Endothelial cell of umbilical vein (primary cell): ENCODE data around the gene LCN15. TPM values are rescaled to one million over a fixed set of nuclear protein-coding genes. Genes with fewer than 3 reads are reported as not detected.

Experiments used
- microRNA-seq: library from miRNA; unstranded; fragments of <30 nt; microRNA quantifications from one replicate; pipeline ENCODE4 v1.2.0, GENCODE V29; 2021; ENCODE audit warnings: borderline number of aligned reads, borderline replicate concordance
- polyA plus RNA-seq, 4 experiments: library from polyadenylated mRNA; depleted of rRNA in 3 of 4; stranded (reverse) in 3 of 4; unstranded in 1 of 4; fragments of >200 nt; gene quantifications; 2 replicates each; pipeline versions ENCODE4 v1.2.1 to v1.2.3, GENCODE V29; 2011 to 2012; ENCODE audit warnings: missing spikeins in 1 of 4
- small RNA-seq: library from RNA; depleted of rRNA; stranded (forward); fragments of <200 nt; gene quantifications from one replicate; pipeline ENCODE3, GENCODE V24; 2012; ENCODE audit warnings: low replicate concordance, low read depth; ENCODE audit not compliant: insufficient read depth, insufficient read length
- total RNA-seq: library from RNA; stranded (reverse); gene quantifications from 2 replicates; pipeline ENCODE4 v1.2.3, GENCODE V29; 2021

The LCN15 gene
- total and polyA plus RNA-seq, 2 donors (not counting 3 experiments of a cell fraction or from before 2014, with no cell fraction given), result not detected

Small RNA genes within 50 kb of the gene (microRNA-seq; reads per million reads assigned to microRNA genes)
- not detected for gene MIR6722

Small RNA genes within 50 kb of the gene (small RNA-seq; reads per million reads assigned to genes)
- gene AL355987.2, result not detected
- not detected for gene ATP6V1G1P3
- not detected for gene MIR6722

Other genes starting within 250 kb of the LCN15 start
- 153 and 161 TPM in 2 replicates for gene NOTCH1, start 218.5 kb downstream of the LCN15 start, total RNA-seq
- gene NOTCH1, start 218.5 kb downstream of the LCN15 start, polyA plus RNA-seq, result 27.0 and 31.7 TPM in 2 replicates
- 1,042 and 1,043 TPM in 2 replicates for gene EGFL7, start 101.6 kb downstream of the LCN15 start, total RNA-seq
- 1,377 and 1,605 TPM in 2 replicates for gene EGFL7, start 101.6 kb downstream of the LCN15 start, polyA plus RNA-seq
- gene AGPAT2, start 77.1 kb downstream of the LCN15 start, total RNA-seq, result 43.0 and 45.5 TPM in 2 replicates
- 55.3 and 72.1 TPM in 2 replicates for gene AGPAT2, start 77.1 kb downstream of the LCN15 start, polyA plus RNA-seq
- 242 and 253 TPM in 2 replicates for gene DIPK1B, start 51.9 kb downstream of the LCN15 start, total RNA-seq
- 441 and 642 TPM in 2 replicates for gene DIPK1B, start 51.9 kb downstream of the LCN15 start, polyA plus RNA-seq
- not detected in 2 replicates for gene LCN10, start 21.6 kb downstream of the LCN15 start, total RNA-seq
- gene LCN10, start 21.6 kb downstream of the LCN15 start, polyA plus RNA-seq, result not detected in 2 replicates
- gene LCN6, start 16.0 kb downstream of the LCN15 start, total RNA-seq, result not detected in 2 replicates
- 0.17 TPM in 1 of 2 replicates, not detected in the other for gene LCN6, start 16.0 kb downstream of the LCN15 start, polyA plus RNA-seq
- gene LCN8, start 6.3 kb downstream of the LCN15 start, total RNA-seq, result not detected in 2 replicates
- not detected in 2 replicates for gene LCN8, start 6.3 kb downstream of the LCN15 start, polyA plus RNA-seq
- gene TMEM141, start 26.8 kb upstream of the LCN15 start, total RNA-seq, result 43.2 and 44.9 TPM in 2 replicates
- gene TMEM141, start 26.8 kb upstream of the LCN15 start, polyA plus RNA-seq, result 129 and 146 TPM in 2 replicates
- 0.37 TPM in 1 of 2 replicates, not detected in the other for gene CCDC183, start 31.8 kb upstream of the LCN15 start, total RNA-seq
- 0.50 and 0.60 TPM in 2 replicates for gene CCDC183, start 31.8 kb upstream of the LCN15 start, polyA plus RNA-seq
- 112 TPM in 2 replicates for gene RABL6, start 43.4 kb upstream of the LCN15 start, total RNA-seq
- gene RABL6, start 43.4 kb upstream of the LCN15 start, polyA plus RNA-seq, result 60.8 and 61.3 TPM in 2 replicates
- gene AJM1, start 78.0 kb upstream of the LCN15 start, total RNA-seq, result 1.3 and 1.7 TPM in 2 replicates
- 0.30 and 0.32 TPM in 2 replicates for gene AJM1, start 78.0 kb upstream of the LCN15 start, polyA plus RNA-seq
- gene PHPT1, start 84.9 kb upstream of the LCN15 start, total RNA-seq, result 139 and 165 TPM in 2 replicates
- 319 and 376 TPM in 2 replicates for gene PHPT1, start 84.9 kb upstream of the LCN15 start, polyA plus RNA-seq
- gene MAMDC4, start 87.8 kb upstream of the LCN15 start, total RNA-seq, result 7.2 and 7.7 TPM in 2 replicates
- 3.6 and 4.7 TPM in 2 replicates for gene MAMDC4, start 87.8 kb upstream of the LCN15 start, polyA plus RNA-seq
- 356 and 388 TPM in 2 replicates for gene EDF1, start 101.8 kb upstream of the LCN15 start, total RNA-seq
- gene EDF1, start 101.8 kb upstream of the LCN15 start, polyA plus RNA-seq, result 411 and 478 TPM in 2 replicates
- 21.5 and 23.1 TPM in 2 replicates for gene TRAF2, start 122.0 kb upstream of the LCN15 start, total RNA-seq
- gene TRAF2, start 122.0 kb upstream of the LCN15 start, polyA plus RNA-seq, result 10.3 and 10.9 TPM in 2 replicates
- 95.6 and 97.3 TPM in 2 replicates for gene FBXW5, start 180.2 kb upstream of the LCN15 start, total RNA-seq
- gene FBXW5, start 180.2 kb upstream of the LCN15 start, polyA plus RNA-seq, result 151 and 209 TPM in 2 replicates
- 1.4 and 1.9 TPM in 2 replicates for gene C8G, start 180.7 kb upstream of the LCN15 start, total RNA-seq
- 0.47 and 0.70 TPM in 2 replicates for gene C8G, start 180.7 kb upstream of the LCN15 start, polyA plus RNA-seq
- gene LCN12, start 187.8 kb upstream of the LCN15 start, total RNA-seq, result 0.35 TPM in 1 of 2 replicates, not detected in the other
- 0.52 and 0.62 TPM in 2 replicates for gene LCN12, start 187.8 kb upstream of the LCN15 start, polyA plus RNA-seq
- gene PTGDS, start 213.0 kb upstream of the LCN15 start, total RNA-seq, result not detected in 2 replicates
- gene PTGDS, start 213.0 kb upstream of the LCN15 start, polyA plus RNA-seq, result not detected in 2 replicates
- not detected in 2 replicates for gene LCNL1, start 218.5 kb upstream of the LCN15 start, total RNA-seq
- gene LCNL1, start 218.5 kb upstream of the LCN15 start, polyA plus RNA-seq, result not detected in 2 replicates
- 35.0 and 38.7 TPM in 2 replicates for gene PAXX, start 227.9 kb upstream of the LCN15 start, total RNA-seq
- 34.0 and 49.9 TPM in 2 replicates for gene PAXX, start 227.9 kb upstream of the LCN15 start, polyA plus RNA-seq
- gene CLIC3, start 232.1 kb upstream of the LCN15 start, total RNA-seq, result not detected in 2 replicates
- 2.3 and 4.1 TPM in 2 replicates for gene CLIC3, start 232.1 kb upstream of the LCN15 start, polyA plus RNA-seq